ENCODE results near the gene ARF1. TPM values are rescaled to one million over a fixed set of nuclear protein-coding genes. Genes with fewer than 3 reads are reported as not detected.

ARF1 gene
- total RNA-seq, 1 donor from 2014 or later: 259 TPM

DNA sequence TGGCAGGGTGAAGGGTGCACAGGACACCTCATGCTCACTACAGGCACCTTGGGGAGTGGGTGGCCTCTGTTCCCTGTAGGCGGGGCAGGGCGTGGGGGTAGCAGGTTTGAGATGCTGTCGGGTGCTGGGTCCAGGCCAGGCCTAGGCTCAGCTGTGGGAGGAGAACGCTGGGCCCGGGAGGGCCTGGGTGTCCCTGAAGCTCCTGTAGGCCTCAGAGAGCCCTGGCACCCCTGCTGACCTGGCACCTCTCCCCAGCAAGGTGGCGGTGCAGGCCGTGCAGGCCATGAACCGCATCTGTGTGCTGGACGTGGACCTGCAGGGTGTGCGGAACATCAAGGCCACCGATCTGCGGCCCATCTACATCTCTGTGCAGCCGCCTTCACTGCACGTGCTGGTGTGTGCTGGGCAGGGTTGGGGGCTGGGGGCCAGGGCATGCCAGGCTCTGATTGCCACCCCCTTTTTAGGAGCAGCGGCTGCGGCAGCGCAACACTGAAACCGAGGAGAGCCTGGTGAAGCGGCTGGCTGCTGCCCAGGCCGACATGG, 64.7 kb downstream of the ARF1 start:
- DNase-seq (ENCODE audit: low spot score, unreplicated experiment): no peak
- Mint-ChIP-seq H3K4me1 (ENCODE audit: low read depth) (peaks cover 2% of the 10 kb centered on the region), H3K27ac (no peak overlapping the region), H3K9me3 (ENCODE audit: low read depth) (no peaks in the 10 kb centered on the region), H3K36me3 (ENCODE audit: insufficient read depth) (no peaks in the 10 kb centered on the region), H3K4me3 (ENCODE audit: low read depth) (no peak overlapping the region), H3K27me3 (no peaks in the 10 kb centered on the region)
- TF ChIP-seq, protein P1, sequence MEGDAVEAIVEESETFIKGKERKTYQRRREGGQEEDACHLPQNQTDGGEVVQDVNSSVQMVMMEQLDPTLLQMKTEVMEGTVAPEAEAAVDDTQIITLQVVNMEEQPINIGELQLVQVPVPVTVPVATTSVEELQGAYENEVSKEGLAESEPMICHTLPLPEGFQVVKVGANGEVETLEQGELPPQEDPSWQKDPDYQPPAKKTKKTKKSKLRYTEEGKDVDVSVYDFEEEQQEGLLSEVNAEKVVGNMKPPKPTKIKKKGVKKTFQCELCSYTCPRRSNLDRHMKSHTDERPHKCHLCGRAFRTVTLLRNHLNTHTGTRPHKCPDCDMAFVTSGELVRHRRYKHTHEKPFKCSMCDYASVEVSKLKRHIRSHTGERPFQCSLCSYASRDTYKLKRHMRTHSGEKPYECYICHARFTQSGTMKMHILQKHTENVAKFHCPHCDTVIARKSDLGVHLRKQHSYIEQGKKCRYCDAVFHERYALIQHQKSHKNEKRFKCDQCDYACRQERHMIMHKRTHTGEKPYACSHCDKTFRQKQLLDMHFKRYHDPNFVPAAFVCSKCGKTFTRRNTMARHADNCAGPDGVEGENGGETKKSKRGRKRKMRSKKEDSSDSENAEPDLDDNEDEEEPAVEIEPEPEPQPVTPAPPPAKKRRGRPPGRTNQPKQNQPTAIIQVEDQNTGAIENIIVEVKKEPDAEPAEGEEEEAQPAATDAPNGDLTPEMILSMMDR (IDR thresholded peaks at IDR 0.05; ENCODE audit: unreplicated experiment): no peak

DNA sequence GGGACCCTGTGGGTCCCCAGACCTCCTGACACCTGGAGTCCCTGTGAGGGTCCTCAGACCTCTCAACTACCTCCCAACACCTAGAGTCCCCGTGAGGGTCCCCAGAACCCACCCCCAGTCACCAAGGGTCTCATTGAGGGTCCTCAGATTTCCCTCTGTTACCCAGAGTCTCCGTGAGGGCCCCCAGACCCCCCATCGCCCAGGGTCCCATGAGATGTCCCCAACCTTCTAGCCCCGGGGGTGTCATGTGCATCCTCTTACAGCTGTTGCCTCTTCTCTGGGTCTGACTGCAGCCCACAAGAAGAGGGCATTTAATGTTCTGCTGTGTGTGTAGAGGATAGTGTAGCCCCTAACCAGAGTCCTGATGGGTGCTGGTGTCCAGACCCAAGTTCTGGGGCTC, 65.3 kb downstream of the ARF1 start:
- Mint-ChIP-seq H3K4me3 (ENCODE audit: low read depth) (no peak overlapping the region), H3K9me3 (ENCODE audit: low read depth) (no peaks in the 10 kb centered on the region), H3K4me1 (ENCODE audit: low read depth) (peaks cover 2% of the 10 kb centered on the region), H3K36me3 (ENCODE audit: insufficient read depth) (no peaks in the 10 kb centered on the region), H3K27me3 (no peaks in the 10 kb centered on the region), H3K27ac (no peak overlapping the region)
- no peak for DNase-seq (ENCODE audit: low spot score, unreplicated experiment)
- TF ChIP-seq, protein P1 (IDR thresholded peaks at IDR 0.05; ENCODE audit: unreplicated experiment): no peak

DNA sequence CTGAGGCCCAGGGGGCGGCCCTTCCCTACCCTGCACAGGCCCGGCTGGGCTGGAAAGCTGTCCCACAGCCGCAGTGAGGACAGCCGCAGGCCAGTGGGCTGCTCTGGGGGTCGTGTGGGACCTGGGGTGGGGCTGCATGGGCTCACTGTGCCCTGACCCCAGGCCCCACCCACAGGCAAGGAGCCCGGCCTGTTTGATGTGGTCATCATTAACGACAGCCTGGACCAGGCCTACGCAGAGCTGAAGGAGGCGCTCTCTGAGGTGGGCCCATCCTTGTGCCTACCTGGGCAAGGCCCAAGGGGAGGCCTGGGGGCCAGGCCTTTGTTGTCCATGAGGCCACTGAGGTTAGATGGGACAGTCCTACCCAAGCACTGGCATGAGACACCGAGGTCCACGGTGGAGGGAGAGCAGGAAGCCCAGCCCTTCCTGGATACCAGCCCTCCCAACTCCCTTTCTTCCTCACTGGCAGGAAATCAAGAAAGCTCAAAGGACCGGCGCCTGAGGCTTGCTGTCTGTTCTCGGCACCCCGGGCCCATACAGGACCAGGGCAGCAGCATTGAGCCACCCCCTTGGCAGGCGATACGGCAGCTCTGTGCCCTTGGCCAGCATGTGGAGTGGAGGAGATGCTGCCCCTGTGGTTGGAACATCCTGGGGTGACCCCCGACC, 65.8 kb downstream of the ARF1 start:
- Mint-ChIP-seq H3K36me3 (ENCODE audit: insufficient read depth) (no peaks in the 10 kb centered on the region), H3K27ac (no peak overlapping the region), H3K27me3 (no peaks in the 10 kb centered on the region), H3K9me3 (ENCODE audit: low read depth) (no peaks in the 10 kb centered on the region), H3K4me1 (ENCODE audit: low read depth) (peaks cover 2% of the 10 kb centered on the region), H3K4me3 (ENCODE audit: low read depth) (no peak overlapping the region)
- TF ChIP-seq, protein P1 (IDR thresholded peaks at IDR 0.05; ENCODE audit: unreplicated experiment): no peak
- DNase-seq (ENCODE audit: low spot score, unreplicated experiment): no peak

Small RNA genes lying within 50 kb of the gene (microRNA-seq; reads per million reads assigned to microRNA genes)
- 2.4 reads per million for gene MIR3620 (ENCODE audit: borderline number of aligned reads, unreplicated experiment)

Other genes starting within 250 kb of the ARF1 start
- gene WNT9A, start 134.8 kb upstream of the ARF1 start, total RNA-seq: 1.2 TPM in 2 replicates
- not detected in 2 replicates for gene WNT3A, start 75.7 kb upstream of the ARF1 start, total RNA-seq
- 20.2 and 22.4 TPM in 2 replicates for gene C1orf35, start 20.6 kb downstream of the ARF1 start, total RNA-seq
- 50.3 and 52.3 TPM in 2 replicates for gene MRPL55, start 26.6 kb downstream of the ARF1 start, total RNA-seq
- 96.3 and 101 TPM in 2 replicates for gene GUK1, start 57.6 kb downstream of the ARF1 start, total RNA-seq
- 1.7 and 2.1 TPM in 2 replicates for gene GJC2, start 67.2 kb downstream of the ARF1 start, total RNA-seq
- gene IBA57, start 83.1 kb downstream of the ARF1 start, total RNA-seq: 9.7 and 11.2 TPM in 2 replicates
- 57.3 and 57.5 TPM in 2 replicates for gene OBSCN, start 125.3 kb downstream of the ARF1 start, total RNA-seq

Measured in progenitor cell of endocrine pancreas (in vitro differentiated cells).